Vagina (tissue), 2 donors: ENCODE data around the gene SMARCD1.

Experiments used
- POLR2AphosphoS5 ChIP-seq, 2 donors: sonication (generic); formaldehyde crosslinking; IDR thresholded peaks; one replicate each; pipeline ENCODE4 v1.9.0; 2017; ENCODE audit warnings: antibody characterized with exemption in 2 of 2, mild to moderate bottlenecking in 2 of 2, low read depth in 1 of 2; ENCODE audit not compliant: insufficient read depth in 1 of 2
- TF ChIP-seq, protein P1 (sequence below), 3 experiments: fragments of 450-650 bp in 2 of 3; fragments of 200-600 bp in 1 of 3; sonication (generic) in 1 of 3; IDR thresholded peaks; one replicate each; pipeline ENCODE4 v1.5.1; 2017 to 2019; ENCODE audit warnings: antibody characterized with exemption in 3 of 3, mild to moderate bottlenecking in 2 of 3, moderate library complexity in 2 of 3

DNA sequence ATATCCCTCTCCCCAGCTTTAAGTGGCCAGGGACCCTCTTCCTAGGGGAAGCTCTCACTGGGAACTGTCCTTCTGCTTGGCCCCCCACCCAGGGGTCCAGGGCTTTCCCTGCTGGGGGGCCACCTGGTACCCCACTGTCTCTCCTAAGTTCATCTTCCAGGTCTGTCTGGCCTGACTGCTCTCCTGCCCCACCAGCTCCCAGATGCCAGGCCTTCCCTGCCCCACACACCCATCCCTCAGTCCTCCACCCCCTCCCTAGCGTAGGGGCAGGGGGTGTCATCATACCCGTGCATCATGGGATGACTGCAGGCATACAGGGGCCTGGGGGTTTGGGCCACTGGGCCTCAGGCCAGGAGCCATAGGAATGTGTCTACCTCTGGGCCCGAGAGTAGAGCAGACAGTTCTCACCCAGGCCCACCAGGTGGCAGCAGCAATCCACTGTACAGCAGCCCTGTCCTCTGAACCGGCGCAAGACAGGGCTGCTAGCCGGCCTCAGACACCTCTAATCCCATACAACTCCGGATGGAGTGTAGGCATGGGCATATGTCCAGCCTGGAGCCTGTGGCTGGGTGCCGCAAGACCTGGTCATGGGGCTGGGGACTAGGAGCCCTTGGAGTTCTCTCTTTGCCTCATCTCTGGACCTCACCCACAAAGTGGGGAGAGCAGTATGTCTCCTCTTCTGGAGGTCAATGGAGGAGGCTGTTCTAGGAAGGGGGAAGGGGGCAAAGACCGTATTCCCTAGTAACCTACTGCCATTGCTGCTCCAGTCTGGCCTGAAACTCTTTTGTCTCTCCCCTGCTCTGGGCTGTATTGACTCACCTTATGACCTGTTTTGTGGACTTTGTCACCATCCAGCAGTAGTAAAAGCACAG is 10.0 kb upstream of the SMARCD1 start:
- TF ChIP-seq, protein P1, sequence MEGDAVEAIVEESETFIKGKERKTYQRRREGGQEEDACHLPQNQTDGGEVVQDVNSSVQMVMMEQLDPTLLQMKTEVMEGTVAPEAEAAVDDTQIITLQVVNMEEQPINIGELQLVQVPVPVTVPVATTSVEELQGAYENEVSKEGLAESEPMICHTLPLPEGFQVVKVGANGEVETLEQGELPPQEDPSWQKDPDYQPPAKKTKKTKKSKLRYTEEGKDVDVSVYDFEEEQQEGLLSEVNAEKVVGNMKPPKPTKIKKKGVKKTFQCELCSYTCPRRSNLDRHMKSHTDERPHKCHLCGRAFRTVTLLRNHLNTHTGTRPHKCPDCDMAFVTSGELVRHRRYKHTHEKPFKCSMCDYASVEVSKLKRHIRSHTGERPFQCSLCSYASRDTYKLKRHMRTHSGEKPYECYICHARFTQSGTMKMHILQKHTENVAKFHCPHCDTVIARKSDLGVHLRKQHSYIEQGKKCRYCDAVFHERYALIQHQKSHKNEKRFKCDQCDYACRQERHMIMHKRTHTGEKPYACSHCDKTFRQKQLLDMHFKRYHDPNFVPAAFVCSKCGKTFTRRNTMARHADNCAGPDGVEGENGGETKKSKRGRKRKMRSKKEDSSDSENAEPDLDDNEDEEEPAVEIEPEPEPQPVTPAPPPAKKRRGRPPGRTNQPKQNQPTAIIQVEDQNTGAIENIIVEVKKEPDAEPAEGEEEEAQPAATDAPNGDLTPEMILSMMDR (IDR thresholded peaks at IDR 0.05): peak; percentile 90 to 95 (median 91)
- TF ChIP-seq POLR2AphosphoS5 (IDR thresholded peaks at IDR 0.05; ENCODE audit: insufficient read depth in 1 of 2, low read depth in 1 of 2): peak in 1 of 2 donors; percentile 21
